HEK293T (cell line): ENCODE data around the gene GMDS.

Experiments
- ARNT ChIP-seq: fragments of 450-650 bp; IDR thresholded peaks from 2 replicates; pipeline ENCODE4 v1.6.1; 2017; ENCODE audit warnings: mild to moderate bottlenecking
- BHLHE40 ChIP-seq: fragments of 450-650 bp; IDR thresholded peaks from 2 replicates; pipeline ENCODE4 v1.6.1; 2016; ENCODE audit warnings: mild to moderate bottlenecking, moderate library complexity, borderline replicate concordance
- CTBP1 ChIP-seq: fragments of 450-650 bp; IDR thresholded peaks from 2 replicates; pipeline ENCODE4 v1.6.1; 2016; ENCODE audit warnings: borderline replicate concordance
- ELF4 ChIP-seq: fragments of 450-650 bp; IDR thresholded peaks from 2 replicates; pipeline ENCODE4 v1.6.1; 2017; ENCODE audit warnings: antibody characterized with exemption
- FOXA1 ChIP-seq: fragments of 450-650 bp; IDR thresholded peaks from 2 replicates; pipeline ENCODE4 v1.6.1; 2016; ENCODE audit warnings: mild to moderate bottlenecking
- FOXK2 ChIP-seq: fragments of 450-650 bp; IDR thresholded peaks from 2 replicates; pipeline ENCODE4 v1.6.1; 2016; ENCODE audit warnings: mild to moderate bottlenecking
- FOXM1 ChIP-seq: fragments of 450-650 bp; IDR thresholded peaks from 2 replicates; pipeline ENCODE4 v1.6.1; 2017; ENCODE audit warnings: mild to moderate bottlenecking, borderline replicate concordance
- L3MBTL2 ChIP-seq: fragments of 450-650 bp; conservative IDR thresholded peaks from 2 replicates; pipeline ENCODE4 v1.6.1; 2016; ENCODE audit warnings: mild to moderate bottlenecking
- NFRKB ChIP-seq: fragments of 450-650 bp; IDR thresholded peaks from 2 replicates; pipeline ENCODE4 v1.6.1; 2016; ENCODE audit warnings: mild to moderate bottlenecking, moderate library complexity
- SP1 ChIP-seq: fragments of 450-650 bp; IDR thresholded peaks from 2 replicates; pipeline ENCODE4 v1.6.1; 2017
- TARDBP ChIP-seq: fragments of 450-650 bp; IDR thresholded peaks from 2 replicates; pipeline ENCODE4 v1.6.1; 2016
- ZNF384 ChIP-seq: fragments of 450-650 bp; IDR thresholded peaks from 2 replicates; pipeline ENCODE4 v1.6.1; 2016

GRCh38 chr6:1853761-1854160 lies 391.6 kb downstream of the GMDS start:
- no peak for TF ChIP-seq ARNT
- TF ChIP-seq FOXA1, result no peak
- TF ChIP-seq NFRKB, result no peak
- TF ChIP-seq CTBP1, result no peak
- no peak for TF ChIP-seq TARDBP
- TF ChIP-seq L3MBTL2, result no peak
- no peak for TF ChIP-seq FOXM1
- TF ChIP-seq FOXK2, result no peak
- TF ChIP-seq SP1, result no peak
- no peak for TF ChIP-seq BHLHE40
- no peak for TF ChIP-seq ELF4
- TF ChIP-seq ZNF384, result no peak
